CD8-positive, alpha-beta memory T cell (primary cell): ENCODE measurements around the gene MRPL44. TPM values are rescaled to one million over a fixed set of nuclear protein-coding genes. Genes with fewer than 3 reads are reported as not detected.
A peak's percentile ranks its signal among the peaks of the same experiment; 100 is the strongest.
"Not testable (repeated sequence)": the region's sequence is repeated elsewhere in the genome, so short reads cannot be mapped to it uniquely, and the experiment has no call there.

ENCODE experiments used
- CTCF ChIA-PET: fragments of 350-600 bp; sonication (Branson Sonifier 250); formaldehyde crosslinking; loops from one replicate; lab custom pipeline; 2021; ENCODE audit warnings: antibody characterized with exemption; lab: Charles Lee
- POLR2A ChIA-PET: fragments of 350-600 bp; sonication (Branson Sonifier 250); formaldehyde crosslinking; loops from one replicate; lab custom pipeline; 2021; ENCODE audit warnings: antibody characterized with exemption; lab: Charles Lee
- DNase-seq, 5 donors: peaks; one replicate each; pipeline versions ENCODE4 v3.0.0 to v3.0.0-alpha.2; 2020 to 2022; ENCODE audit warnings: mixed read lengths in 1 of 5
- H3K27ac ChIP-seq: one replicate; pipeline ENCODE4 v1.7.0; 2013; ENCODE audit warnings: low read depth, mild to moderate bottlenecking, low read length, moderate library complexity
- H3K27me3 ChIP-seq: 2 replicates; pipeline ENCODE4 v1.7.0; 2013; ENCODE audit warnings: low read length, mild to moderate bottlenecking; ENCODE audit not compliant: insufficient read depth, poor library complexity, severe bottlenecking
- H3K36me3 ChIP-seq: 2 replicates; pipeline ENCODE4 v1.7.0; 2013; ENCODE audit warnings: mild to moderate bottlenecking, low read length, moderate library complexity; ENCODE audit not compliant: insufficient read depth
- H3K4me1 ChIP-seq: 2 replicates; pipeline ENCODE4 v1.7.0; 2013; ENCODE audit warnings: mild to moderate bottlenecking, low read length, moderate library complexity; ENCODE audit not compliant: insufficient read depth
- H3K4me3 ChIP-seq: 2 replicates; pipeline ENCODE4 v1.7.0; 2013; ENCODE audit warnings: mild to moderate bottlenecking, low read length
- H3K9me3 ChIP-seq: 2 replicates; pipeline ENCODE4 v1.7.0; 2013; ENCODE audit warnings: mild to moderate bottlenecking, low read length
- H3K27ac Mint-ChIP-seq, 8 donors: one replicate each; pipeline ENCODE4 v1.8.0; 2020 to 2021; ENCODE audit warnings: mixed read lengths in 8 of 8, mild to moderate bottlenecking in 6 of 8, inconsistent platforms in 3 of 8, moderate library complexity in 3 of 8
- H3K27me3 Mint-ChIP-seq, 2 donors: one replicate each; pipeline ENCODE4 v1.8.0; 2020 to 2021; ENCODE audit warnings: mixed read lengths in 2 of 2, mild to moderate bottlenecking in 1 of 2, moderate library complexity in 1 of 2
- H3K36me3 Mint-ChIP-seq, 3 donors: one replicate each; pipeline ENCODE4 v1.8.0; 2020 to 2021; ENCODE audit warnings: mixed read lengths in 3 of 3, inconsistent platforms in 1 of 3, mild to moderate bottlenecking in 1 of 3
- H3K4me1 Mint-ChIP-seq, 3 donors: one replicate each; pipeline ENCODE4 v1.8.0; 2020 to 2021; ENCODE audit warnings: mixed read lengths in 3 of 3, inconsistent platforms in 1 of 3, mild to moderate bottlenecking in 1 of 3
- H3K4me3 Mint-ChIP-seq, 7 donors: one replicate each; pipeline ENCODE4 v1.8.0; 2020 to 2021; ENCODE audit warnings: mixed read lengths in 7 of 7, mild to moderate bottlenecking in 6 of 7, moderate library complexity in 4 of 7, inconsistent platforms in 2 of 7
- H3K9me3 Mint-ChIP-seq, 5 donors: one replicate each; pipeline ENCODE4 v1.8.0; 2020 to 2022; ENCODE audit warnings: mixed read lengths in 5 of 5, mild to moderate bottlenecking in 3 of 5, moderate library complexity in 2 of 5, inconsistent platforms in 1 of 5
- polyA plus RNA-seq: library from polyadenylated mRNA; unstranded; fragments of 300-500 nt; fragmentation: Illumina TruSeq; gene quantifications from one replicate; pipeline ENCODE4 v1.2.3, GENCODE V29; 2021
- total RNA-seq, 2 experiments: library from RNA; stranded (reverse); gene quantifications; one replicate each; pipeline ENCODE4 v1.2.3, GENCODE V29; 2021

MRPL44 gene
- total and polyA plus RNA-seq, 3 experiments from 2014 or later: 26.7 to 42.6 (median 42.6) TPM

- H3K9me3 ChIP-seq, H3K4me3 ChIP-seq, H3K9me3 Mint-ChIP-seq, H3K4me3 Mint-ChIP-seq, POLR2A ChIA-PET, H3K27me3 Mint-ChIP-seq, H3K27ac Mint-ChIP-seq, DNase-seq, H3K27me3 ChIP-seq, H3K36me3 ChIP-seq, H3K36me3 Mint-ChIP-seq, H3K4me1 Mint-ChIP-seq, CTCF ChIA-PET, H3K4me1 ChIP-seq, H3K27ac ChIP-seq: not testable (repeated sequence)
Measured at GRCh38 chr2:224000662-224001061, 43.4 kb downstream of the MRPL44 start.

DNA sequence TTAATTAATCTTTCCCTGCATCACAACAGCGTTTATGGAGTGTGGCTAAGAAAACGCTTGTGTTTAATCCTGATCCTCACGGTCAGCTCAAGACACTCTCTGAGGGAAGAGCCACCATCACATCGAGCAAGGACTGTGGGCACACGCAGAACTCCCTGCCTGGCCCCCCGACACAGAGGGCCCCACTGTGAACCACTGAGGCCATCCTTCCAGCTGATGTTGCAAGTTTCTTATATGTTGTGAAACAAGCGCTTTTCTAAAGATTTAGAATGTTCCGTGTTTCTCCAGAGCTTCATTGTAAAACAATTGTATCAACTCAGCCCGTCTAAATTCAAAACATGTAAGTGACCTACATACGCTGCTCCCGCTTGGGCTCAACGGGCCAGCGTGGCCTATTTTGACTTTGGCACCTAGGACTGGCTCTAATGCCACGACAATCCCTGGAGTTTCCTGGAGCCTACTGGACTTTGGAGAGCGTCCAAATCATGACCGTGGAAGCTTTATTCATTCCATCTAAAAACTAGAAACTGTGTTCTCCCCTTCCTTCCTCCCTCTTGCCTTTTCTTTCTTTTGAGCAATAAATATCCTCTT is 46.9 kb downstream of the MRPL44 start:
- no peak overlapping the region for H3K27ac ChIP-seq
- no peak overlapping the region for H3K4me3 ChIP-seq
- Mint-ChIP-seq H3K4me1 (no peaks in the 10 kb centered on the region), H3K36me3 (no peaks in the 10 kb centered on the region), H3K4me3 (no peak overlapping the region), H3K9me3 (no peaks in the 10 kb centered on the region), H3K27ac (no peak overlapping the region), H3K27me3 (peaks cover 3 to 4% of the 10 kb centered on the region in 2 donors)
- H3K27me3 ChIP-seq: no peaks in the 10 kb centered on the region
- H3K4me1 ChIP-seq: no peaks in the 10 kb centered on the region
- CTCF ChIA-PET: interaction anchor here (1.7 kb wide), 1 partner anchor 10 kb away, joined by 6 read pairs; no protein-coding TSS in a partner anchor
- no peak for DNase-seq
- H3K36me3 ChIP-seq: no peaks in the 10 kb centered on the region
- POLR2A ChIA-PET: no interaction called here
- H3K9me3 ChIP-seq: no peaks in the 10 kb centered on the region

- H3K9me3 Mint-ChIP-seq: no peaks in the 10 kb centered on the region
- ChIA-PET POLR2A (no interaction called here), CTCF (no interaction called here)
- DNase-seq: no peak
- H3K4me3 ChIP-seq: no peak overlapping the region
- no peaks in the 10 kb centered on the region for H3K9me3 ChIP-seq
- no peak overlapping the region for H3K4me3 Mint-ChIP-seq
- no peak overlapping the region for H3K27ac Mint-ChIP-seq
- no peaks in the 10 kb centered on the region for H3K27me3 ChIP-seq
- no peaks in the 10 kb centered on the region for H3K4me1 Mint-ChIP-seq
- H3K4me1 ChIP-seq: no peaks in the 10 kb centered on the region
- H3K27ac ChIP-seq: no peak overlapping the region
- peaks cover 3 to 14% of the 10 kb centered on the region in 2 donors for H3K27me3 Mint-ChIP-seq
- no peaks in the 10 kb centered on the region for H3K36me3 ChIP-seq
- H3K36me3 Mint-ChIP-seq: no peaks in the 10 kb centered on the region
Measured at GRCh38 chr2:224008702-224009261, 51.5 kb downstream of the MRPL44 start.

GRCh38 chr2:224009605-224010315 is 52.5 kb downstream of the MRPL44 start:
- no peaks in the 10 kb centered on the region for H3K27me3 ChIP-seq
- Mint-ChIP-seq H3K27ac (no peak overlapping the region), H3K4me1 (no peaks in the 10 kb centered on the region), H3K27me3 (peaks cover 3 to 14% of the 10 kb centered on the region in 2 donors), H3K36me3 (no peaks in the 10 kb centered on the region), H3K9me3 (peaks cover 0 to 2% (median 0%) of the 10 kb centered on the region in 5 donors), H3K4me3 (no peak overlapping the region)
- H3K4me1 ChIP-seq: no peaks in the 10 kb centered on the region
- no peaks in the 10 kb centered on the region for H3K9me3 ChIP-seq
- DNase-seq: no peak
- H3K27ac ChIP-seq: no peak overlapping the region
- ChIA-PET POLR2A (no interaction called here), CTCF (no interaction called here)
- no peak overlapping the region for H3K4me3 ChIP-seq
- no peaks in the 10 kb centered on the region for H3K36me3 ChIP-seq

DNA sequence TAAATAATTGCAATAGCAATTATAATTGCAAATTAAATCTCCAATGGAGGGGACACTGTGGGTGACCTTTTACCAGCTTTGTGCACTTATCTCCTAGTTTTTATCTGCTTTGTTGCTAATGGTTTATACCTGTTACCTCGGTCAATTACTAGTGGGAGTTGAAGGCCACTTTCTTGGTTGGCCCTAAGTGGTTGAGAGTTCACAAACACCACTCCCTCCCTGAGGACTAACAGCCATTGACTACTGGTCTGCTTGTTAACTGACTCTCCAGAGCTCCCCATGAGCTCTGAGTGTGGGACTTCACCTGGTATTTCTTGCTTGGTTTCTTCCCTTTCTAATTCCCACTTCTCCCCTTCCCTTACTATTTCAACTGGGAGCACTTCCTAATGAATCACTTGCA is 54.6 kb downstream of the MRPL44 start:
- H3K9me3 Mint-ChIP-seq: peaks cover 0 to 2% (median 0%) of the 10 kb centered on the region in 5 donors
- Histone ChIP-seq H3K4me3 (no peak overlapping the region), H3K36me3 (no peaks in the 10 kb centered on the region), H3K9me3 (no peaks in the 10 kb centered on the region), H3K4me1 (no peaks in the 10 kb centered on the region), H3K27ac (no peak overlapping the region), H3K27me3 (no peaks in the 10 kb centered on the region)
- H3K36me3 Mint-ChIP-seq: no peaks in the 10 kb centered on the region
- no peak for DNase-seq
- ChIA-PET POLR2A (no interaction called here), CTCF (no interaction called here)
- peaks cover 0 to 12% of the 10 kb centered on the region in 2 donors for H3K27me3 Mint-ChIP-seq
- H3K4me1 Mint-ChIP-seq: peaks cover 5 to 13% (median 9%) of the 10 kb centered on the region in 3 donors
- H3K27ac Mint-ChIP-seq: peak overlapping the region in 1 of 8 donors; percentile 26
- no peak overlapping the region for H3K4me3 Mint-ChIP-seq

GRCh38 chr2:224014336-224014735 is 57.1 kb downstream of the MRPL44 start:
- peaks cover 0 to 2% (median 0%) of the 10 kb centered on the region in 5 donors for H3K9me3 Mint-ChIP-seq
- CTCF ChIA-PET: no interaction called here
- H3K27ac Mint-ChIP-seq: no peak overlapping the region
- Histone ChIP-seq H3K36me3 (no peaks in the 10 kb centered on the region), H3K4me3 (no peak overlapping the region), H3K4me1 (no peaks in the 10 kb centered on the region), H3K27me3 (no peaks in the 10 kb centered on the region), H3K9me3 (no peaks in the 10 kb centered on the region), H3K27ac (no peak overlapping the region)
- peaks cover 0 to 10% of the 10 kb centered on the region in 2 donors for H3K27me3 Mint-ChIP-seq
- H3K36me3 Mint-ChIP-seq: no peaks in the 10 kb centered on the region
- no peak overlapping the region for H3K4me3 Mint-ChIP-seq
- H3K4me1 Mint-ChIP-seq: peaks cover 7 to 16% (median 9%) of the 10 kb centered on the region in 3 donors
- POLR2A ChIA-PET: no interaction called here
- no peak for DNase-seq

- H3K9me3 ChIP-seq: no peaks in the 10 kb centered on the region
- no peaks in the 10 kb centered on the region for H3K4me1 ChIP-seq
- H3K4me3 ChIP-seq: no peak overlapping the region
- Mint-ChIP-seq H3K36me3 (no peaks in the 10 kb centered on the region), H3K9me3 (peaks cover 0 to 2% (median 0%) of the 10 kb centered on the region in 5 donors), H3K4me3 (no peak overlapping the region), H3K27ac (no peak overlapping the region), H3K4me1 (peaks cover 7 to 16% (median 9%) of the 10 kb centered on the region in 3 donors), H3K27me3 (no peaks in the 10 kb centered on the region)
- ChIA-PET CTCF (interaction anchor here (1.2 kb wide), 1 partner anchor 11 kb away, joined by 3 read pairs; no protein-coding TSS in a partner anchor), POLR2A (no interaction called here)
- no peak overlapping the region for H3K27ac ChIP-seq
- DNase-seq: no peak
- no peaks in the 10 kb centered on the region for H3K27me3 ChIP-seq
- no peaks in the 10 kb centered on the region for H3K36me3 ChIP-seq
Measured at GRCh38 chr2:224016963-224017362, 59.7 kb downstream of the MRPL44 start.
